HepG2 (cell line): ENCODE measurements around the gene NLRX1. TPM values are rescaled to one million over a fixed set of nuclear protein-coding genes. Genes with fewer than 3 reads are reported as not detected.

Source experiments
- CTCF ChIP-seq: sonication (generic); formaldehyde crosslinking; IDR thresholded peaks from 2 replicates; pipeline ENCODE4 v1.5.0; 2020; ENCODE audit warnings: mild to moderate bottlenecking, missing genetic modification reagents, moderate library complexity
- HDAC2 ChIP-seq: sonication (generic); formaldehyde crosslinking; IDR thresholded peaks from 2 replicates; pipeline ENCODE4 v1.4.0; 2020; ENCODE audit warnings: missing genetic modification reagents
- KAT8 ChIP-seq: IDR thresholded peaks from 2 replicates; pipeline ENCODE4 v1.6.1; 2016; ENCODE audit warnings: missing genetic modification reagents, missing compliant biosample characterization
- MEIS2 ChIP-seq: sonication (generic); formaldehyde crosslinking; IDR thresholded peaks from 2 replicates; pipeline ENCODE4 v1.9.0; 2021; ENCODE audit warnings: mild to moderate bottlenecking, missing genetic modification reagents
- MIXL1 ChIP-seq: IDR thresholded peaks from 2 replicates; pipeline ENCODE4 v1.6.1; 2016
- SOX6 ChIP-seq, 2 experiments: fragments of 450-650 bp in 1 of 2; sonication (generic) in 1 of 2; formaldehyde crosslinking in 1 of 2; IDR thresholded peaks; 2 replicates each; pipeline versions ENCODE4 v1.4.0 to v1.6.1; 2017 to 2020; ENCODE audit warnings: antibody characterized with exemption in 1 of 2, mild to moderate bottlenecking in 1 of 2, missing genetic modification reagents in 1 of 2
- ZBTB33 ChIP-seq: sonication (generic); formaldehyde crosslinking; IDR thresholded peaks from 2 replicates; pipeline ENCODE4 v1.4.0; 2020; ENCODE audit warnings: missing genetic modification reagents
- ZNF225 ChIP-seq: sonication (generic); formaldehyde crosslinking; IDR thresholded peaks from 2 replicates; pipeline ENCODE4 v1.4.0; 2020; ENCODE audit warnings: mild to moderate bottlenecking, missing genetic modification reagents
- ZNF329 ChIP-seq: sonication (generic); formaldehyde crosslinking; IDR thresholded peaks from 2 replicates; pipeline ENCODE4 v1.9.0; 2021; ENCODE audit warnings: low read depth, mild to moderate bottlenecking, missing genetic modification reagents
- ZNF546 ChIP-seq: sonication (generic); formaldehyde crosslinking; conservative IDR thresholded peaks from 2 replicates; pipeline ENCODE4 v1.8.1; 2023; ENCODE audit warnings: mild to moderate bottlenecking, missing genetic modification reagents
- ZNF740 ChIP-seq: sonication (generic); formaldehyde crosslinking; IDR thresholded peaks from 2 replicates; pipeline ENCODE4 v1.4.0; 2020; ENCODE audit warnings: missing genetic modification reagents
- ZSCAN20 ChIP-seq: sonication (generic); formaldehyde crosslinking; IDR thresholded peaks from 2 replicates; pipeline ENCODE4 v1.4.0; 2020; ENCODE audit warnings: missing genetic modification reagents, mild to moderate bottlenecking, borderline replicate concordance
- polyA plus RNA-seq, 8 experiments: library from polyadenylated mRNA; depleted of rRNA in 3 of 8; stranded (reverse) in 7 of 8; unstranded in 1 of 8; fragments of >200 nt; fragmentation: Illumina TruSeq in 4 of 8; extraction: Trizol in 4 of 8; gene quantifications; 2 replicates each; pipeline versions ENCODE4 v1.2.1 to v1.2.3, GENCODE V29; 2011 to 2016; ENCODE audit warnings: low read depth in 4 of 8, missing spikeins in 1 of 8, mixed read lengths in 1 of 8; ENCODE audit not compliant: insufficient read depth in 1 of 8
- total RNA-seq, 5 experiments: library from RNA; depleted of rRNA; stranded (reverse); fragments of >200 nt; fragmentation: Illumina TruSeq; extraction: Trizol; gene quantifications; 2 replicates each; pipeline ENCODE4 v1.2.3, GENCODE V29; 2016; ENCODE audit warnings: low read depth in 1 of 5
- TF ChIP-seq, protein P1 (sequence below): IDR thresholded peaks from 2 replicates; pipeline ENCODE4 v1.6.1; 2016; ENCODE audit warnings: mild to moderate bottlenecking
- TF ChIP-seq, protein P2 (sequence below): sonication (generic); formaldehyde crosslinking; IDR thresholded peaks from 2 replicates; pipeline ENCODE4 v1.4.0; 2020; ENCODE audit warnings: missing genetic modification reagents
- TF ChIP-seq, protein P3 (sequence below): sonication (generic); formaldehyde crosslinking; IDR thresholded peaks from 2 replicates; pipeline ENCODE4 v1.5.1; 2020; ENCODE audit warnings: missing genetic modification reagents, mild to moderate bottlenecking, borderline replicate concordance
- TF ChIP-seq, protein P4 (sequence below): sonication (generic); formaldehyde crosslinking; IDR thresholded peaks from 2 replicates; pipeline ENCODE4 v1.8.0; 2022; ENCODE audit warnings: mild to moderate bottlenecking, missing genetic modification reagents, moderate library complexity

NLRX1 gene
- total and polyA plus RNA-seq, 2 of the 13 experiments (the other 11 are each of a cell fraction or from before 2014, with no cell fraction given): 8.7 to 11.0 TPM

- TF ChIP-seq, protein P1, sequence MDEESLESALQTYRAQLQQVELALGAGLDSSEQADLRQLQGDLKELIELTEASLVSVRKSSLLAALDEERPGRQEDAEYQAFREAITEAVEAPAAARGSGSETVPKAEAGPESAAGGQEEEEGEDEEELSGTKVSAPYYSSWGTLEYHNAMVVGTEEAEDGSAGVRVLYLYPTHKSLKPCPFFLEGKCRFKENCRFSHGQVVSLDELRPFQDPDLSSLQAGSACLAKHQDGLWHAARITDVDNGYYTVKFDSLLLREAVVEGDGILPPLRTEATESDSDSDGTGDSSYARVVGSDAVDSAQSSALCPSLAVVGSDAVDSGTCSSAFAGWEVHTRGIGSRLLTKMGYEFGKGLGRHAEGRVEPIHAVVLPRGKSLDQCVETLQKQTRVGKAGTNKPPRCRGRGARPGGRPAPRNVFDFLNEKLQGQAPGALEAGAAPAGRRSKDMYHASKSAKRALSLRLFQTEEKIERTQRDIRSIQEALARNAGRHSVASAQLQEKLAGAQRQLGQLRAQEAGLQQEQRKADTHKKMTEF (CRISPR knock-in tag): 0 out of 2 replicates have a peak, but pooled peaks have one; percentile 23
- TF ChIP-seq HDAC2 (CRISPR knock-in tag) (no peak), CTCF (CRISPR knock-in tag) (peak; percentile 86), SOX6 (IDR thresholded peaks at IDR 0.05) (no peak), SOX6 (CRISPR knock-in tag; IDR thresholded peaks at IDR 0.05) (0 out of 2 replicates have a peak, but pooled peaks have one; percentile 32), ZNF329 (CRISPR knock-in tag) (no peak), ZNF740 (CRISPR knock-in tag) (no peak), ZBTB33 (0 out of 2 replicates have a peak, but pooled peaks have one; percentile 13), KAT8 (CRISPR knock-in tag) (0 out of 2 replicates have a peak, but pooled peaks have one; percentile 20), MIXL1 (CRISPR knock-in tag) (no peak), ZNF546 (CRISPR knock-in tag) (peak; percentile 67; the same call in 1 of the 2 replicates), ZNF225 (no peak), MEIS2 (CRISPR knock-in tag) (no peak), ZSCAN20 (CRISPR knock-in tag) (peak; percentile 23; the same call in 1 of the 2 replicates)
- TF ChIP-seq, protein P2, sequence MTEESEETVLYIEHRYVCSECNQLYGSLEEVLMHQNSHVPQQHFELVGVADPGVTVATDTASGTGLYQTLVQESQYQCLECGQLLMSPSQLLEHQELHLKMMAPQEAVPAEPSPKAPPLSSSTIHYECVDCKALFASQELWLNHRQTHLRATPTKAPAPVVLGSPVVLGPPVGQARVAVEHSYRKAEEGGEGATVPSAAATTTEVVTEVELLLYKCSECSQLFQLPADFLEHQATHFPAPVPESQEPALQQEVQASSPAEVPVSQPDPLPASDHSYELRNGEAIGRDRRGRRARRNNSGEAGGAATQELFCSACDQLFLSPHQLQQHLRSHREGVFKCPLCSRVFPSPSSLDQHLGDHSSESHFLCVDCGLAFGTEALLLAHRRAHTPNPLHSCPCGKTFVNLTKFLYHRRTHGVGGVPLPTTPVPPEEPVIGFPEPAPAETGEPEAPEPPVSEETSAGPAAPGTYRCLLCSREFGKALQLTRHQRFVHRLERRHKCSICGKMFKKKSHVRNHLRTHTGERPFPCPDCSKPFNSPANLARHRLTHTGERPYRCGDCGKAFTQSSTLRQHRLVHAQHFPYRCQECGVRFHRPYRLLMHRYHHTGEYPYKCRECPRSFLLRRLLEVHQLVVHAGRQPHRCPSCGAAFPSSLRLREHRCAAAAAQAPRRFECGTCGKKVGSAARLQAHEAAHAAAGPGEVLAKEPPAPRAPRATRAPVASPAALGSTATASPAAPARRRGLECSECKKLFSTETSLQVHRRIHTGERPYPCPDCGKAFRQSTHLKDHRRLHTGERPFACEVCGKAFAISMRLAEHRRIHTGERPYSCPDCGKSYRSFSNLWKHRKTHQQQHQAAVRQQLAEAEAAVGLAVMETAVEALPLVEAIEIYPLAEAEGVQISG (CRISPR knock-in tag): no peak; the same call in 1 of the 2 replicates
- TF ChIP-seq, protein P3, sequence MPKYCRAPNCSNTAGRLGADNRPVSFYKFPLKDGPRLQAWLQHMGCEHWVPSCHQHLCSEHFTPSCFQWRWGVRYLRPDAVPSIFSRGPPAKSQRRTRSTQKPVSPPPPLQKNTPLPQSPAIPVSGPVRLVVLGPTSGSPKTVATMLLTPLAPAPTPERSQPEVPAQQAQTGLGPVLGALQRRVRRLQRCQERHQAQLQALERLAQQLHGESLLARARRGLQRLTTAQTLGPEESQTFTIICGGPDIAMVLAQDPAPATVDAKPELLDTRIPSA (CRISPR knock-in tag): 0 out of 2 replicates have a peak, but pooled peaks have one; percentile 31
- TF ChIP-seq, protein P4, sequence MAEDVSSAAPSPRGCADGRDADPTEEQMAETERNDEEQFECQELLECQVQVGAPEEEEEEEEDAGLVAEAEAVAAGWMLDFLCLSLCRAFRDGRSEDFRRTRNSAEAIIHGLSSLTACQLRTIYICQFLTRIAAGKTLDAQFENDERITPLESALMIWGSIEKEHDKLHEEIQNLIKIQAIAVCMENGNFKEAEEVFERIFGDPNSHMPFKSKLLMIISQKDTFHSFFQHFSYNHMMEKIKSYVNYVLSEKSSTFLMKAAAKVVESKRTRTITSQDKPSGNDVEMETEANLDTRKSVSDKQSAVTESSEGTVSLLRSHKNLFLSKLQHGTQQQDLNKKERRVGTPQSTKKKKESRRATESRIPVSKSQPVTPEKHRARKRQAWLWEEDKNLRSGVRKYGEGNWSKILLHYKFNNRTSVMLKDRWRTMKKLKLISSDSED (CRISPR knock-in tag): 0 out of 2 replicates have a peak, but pooled peaks have one; percentile 33
Measured at GRCh38 chr11:119205574-119206510, 37.3 kb downstream of the NLRX1 start, which contains the start of gene CBL (continued).
